HEK293T (cell line): ENCODE measurements around the gene ZNF768.

Experiments used
- FOXA1 ChIP-seq: fragments of 450-650 bp; IDR thresholded peaks from 2 replicates; pipeline ENCODE4 v1.6.1; 2016; ENCODE audit warnings: mild to moderate bottlenecking
- FOXM1 ChIP-seq: fragments of 450-650 bp; IDR thresholded peaks from 2 replicates; pipeline ENCODE4 v1.6.1; 2017; ENCODE audit warnings: mild to moderate bottlenecking, borderline replicate concordance
- SP1 ChIP-seq: fragments of 450-650 bp; IDR thresholded peaks from 2 replicates; pipeline ENCODE4 v1.6.1; 2017
- ZNF384 ChIP-seq: fragments of 450-650 bp; IDR thresholded peaks from 2 replicates; pipeline ENCODE4 v1.6.1; 2016

DNA sequence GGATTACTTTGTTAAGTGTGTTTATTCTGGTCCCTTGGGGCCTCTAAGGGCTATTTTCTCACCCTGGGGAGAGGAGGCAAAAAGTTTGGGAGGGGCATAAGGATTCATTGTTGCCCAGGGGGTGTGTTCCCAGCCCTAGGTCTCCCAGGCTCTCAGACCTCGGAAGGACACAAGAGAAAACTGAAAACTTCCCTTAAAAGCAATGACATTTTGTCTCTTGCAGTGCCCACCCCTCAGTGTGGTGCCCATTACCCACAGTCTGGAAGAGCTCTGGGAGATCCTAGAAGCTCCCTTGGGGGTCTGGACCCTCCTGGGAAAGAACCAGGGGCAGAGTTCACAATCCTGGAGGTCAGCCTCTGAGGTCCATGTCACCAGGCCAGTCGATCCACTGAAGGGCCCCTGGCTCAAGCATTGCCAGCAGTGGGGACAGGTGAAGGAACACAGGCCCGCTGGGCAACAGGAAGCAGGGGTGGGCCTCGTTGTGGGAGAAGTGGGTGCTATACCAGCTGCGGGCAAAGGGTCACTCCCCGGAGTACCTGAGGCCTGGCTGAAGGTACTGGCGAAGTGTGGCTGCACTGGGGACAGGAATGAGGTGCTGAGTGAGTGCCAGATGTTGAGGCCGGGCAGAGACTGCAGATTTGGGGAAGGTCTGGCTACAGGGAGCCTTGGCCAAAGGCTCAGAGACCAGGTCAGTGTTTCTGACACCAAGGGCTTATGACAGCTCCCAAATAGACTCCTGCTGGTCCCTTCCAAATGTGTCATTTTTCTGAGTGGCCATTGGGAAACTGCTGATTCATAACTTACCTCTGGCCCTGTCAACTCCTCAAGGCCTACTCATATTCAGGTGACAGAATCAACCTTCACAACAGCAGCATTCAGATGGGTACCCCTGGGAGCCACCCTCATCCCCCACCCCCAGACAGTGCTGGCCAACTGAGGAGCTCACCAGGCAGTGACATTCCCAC is 12.9 kb upstream of the ZNF768 start:
- TF ChIP-seq SP1 (no peak), FOXA1 (no peak), ZNF384 (no peak), FOXM1 (no peak)
